Activated T-helper 1 cell treated with anti-CD3 and anti-CD28 coated beads, Interleukin-12 subunit alpha, Interleukin-12 subunit beta, Interleukin-2, Interleukin-4 antibody, amounts not matched to agents 30 ng/mL and 10 ng/mL and 1 ng/mL, durations not matched to agents 14 hours and 24 hours and 36 hours (primary cell): Measurements from ENCODE around the gene DNAJC30. TPM values are rescaled to one million over a fixed set of nuclear protein-coding genes. Genes with fewer than 3 reads are reported as not detected.
"Not testable (repeated sequence)": the region's sequence is repeated elsewhere in the genome, so short reads cannot be mapped to it uniquely, and the experiment has no call there.

Experiments used
- DNase-seq: peaks from one replicate; pipeline ENCODE4 v3.0.0; 2021; ENCODE audit warnings: low spot score
- H3K27ac Mint-ChIP-seq: one replicate; pipeline ENCODE4 v1.8.0; 2021; ENCODE audit warnings: mild to moderate bottlenecking, mixed read lengths
- H3K27me3 Mint-ChIP-seq: one replicate; pipeline ENCODE4 v1.8.0; 2022; ENCODE audit warnings: mild to moderate bottlenecking, moderate library complexity, mixed read lengths; ENCODE audit not compliant: insufficient read depth
- H3K36me3 Mint-ChIP-seq: one replicate; pipeline ENCODE4 v1.8.0; 2021; ENCODE audit warnings: low read depth, mixed read lengths
- H3K4me1 Mint-ChIP-seq: one replicate; pipeline ENCODE4 v1.8.0; 2021; ENCODE audit warnings: low read depth, mixed read lengths
- H3K4me3 Mint-ChIP-seq: one replicate; pipeline ENCODE4 v1.8.0; 2021; ENCODE audit warnings: mild to moderate bottlenecking, moderate library complexity, mixed read lengths
- H3K9me3 Mint-ChIP-seq: one replicate; pipeline ENCODE4 v1.8.0; 2021; ENCODE audit warnings: mixed read lengths
- intact Hi-C: fragments of 100-400 bp; cut with micrococcal nuclease; formaldehyde crosslinking; loops from one replicate; pipeline ENCODE4 v1.15.1; 2024
- total RNA-seq: library from RNA; stranded (reverse); gene quantifications from 2 replicates; pipeline ENCODE4 v1.2.3, GENCODE V29; 2022

Gene DNAJC30
- total RNA-seq, 1 donor from 2014 or later = 11.2 TPM

DNA sequence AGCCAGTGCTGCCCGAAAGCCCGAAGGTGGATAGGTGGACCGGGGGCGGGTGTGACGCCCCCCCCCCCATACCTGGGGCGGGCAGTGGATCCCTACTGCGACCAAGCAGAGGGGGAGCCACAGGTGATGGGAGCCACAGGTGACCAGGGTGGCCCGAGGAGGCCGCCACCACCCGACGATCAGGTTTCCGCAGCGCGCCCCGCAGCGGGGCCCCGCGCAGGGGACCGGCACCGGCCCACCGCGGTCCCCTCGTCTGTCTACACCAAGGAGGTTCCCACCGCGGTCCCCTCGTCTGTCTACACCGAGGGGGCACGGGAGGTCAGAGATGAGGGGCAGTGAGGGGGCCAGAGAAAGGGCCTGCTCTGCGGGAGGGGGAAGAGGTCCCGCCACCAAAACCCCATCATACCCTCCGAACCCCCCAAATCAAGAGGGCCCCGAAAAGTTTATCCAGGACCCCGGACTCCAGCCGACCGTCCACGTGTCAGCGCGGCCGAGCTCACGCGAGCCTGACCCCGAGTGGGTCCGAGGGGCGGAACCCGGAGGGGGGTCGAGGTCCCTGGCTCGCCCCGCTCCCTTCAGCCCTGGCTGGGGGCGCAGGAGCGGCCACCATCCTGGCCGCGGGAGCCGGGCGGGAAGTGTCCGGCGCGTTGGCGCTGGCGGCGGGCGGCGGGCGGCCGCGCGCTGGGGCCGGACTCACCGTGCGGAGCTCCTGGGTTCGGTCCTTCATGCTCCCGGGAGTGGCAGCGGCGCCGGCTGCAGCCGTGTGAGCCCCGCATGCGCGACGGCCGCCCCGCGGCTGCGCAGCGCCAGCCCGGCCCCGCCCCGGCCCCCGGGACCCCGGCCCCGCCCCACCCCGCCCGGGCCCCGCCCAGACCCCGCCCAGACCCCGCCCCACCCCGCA, 35.9 kb upstream of the DNAJC30 start, which contains the start of gene STX1A:
TSS of gene STX1A (minus strand) at position 765 of the 901 bp plus-strand sequence. CDS start at position 727, 38 bp downstream.
- Mint-ChIP-seq H3K27ac (peak within 1 kb of the TSS; percentile 89), H3K36me3 (peaks cover 7% of the 10 kb centered on the region), H3K4me1 (peaks cover 34% of the 10 kb centered on the region), H3K27me3 (peaks cover 15% of the 10 kb centered on the region), H3K4me3 (peak within 1 kb of the TSS; percentile 88), H3K9me3 (no peaks in the 10 kb centered on the region)
- intact Hi-C loops = loop anchor here (1.0 to 5.0 kb wide), 7 partner anchors 19 to 197 kb away; partner anchors contain the start of genes ABHD11, BAZ1B, BCL7B and BUD23
- DNase-seq = peak; percentile 72

DNA sequence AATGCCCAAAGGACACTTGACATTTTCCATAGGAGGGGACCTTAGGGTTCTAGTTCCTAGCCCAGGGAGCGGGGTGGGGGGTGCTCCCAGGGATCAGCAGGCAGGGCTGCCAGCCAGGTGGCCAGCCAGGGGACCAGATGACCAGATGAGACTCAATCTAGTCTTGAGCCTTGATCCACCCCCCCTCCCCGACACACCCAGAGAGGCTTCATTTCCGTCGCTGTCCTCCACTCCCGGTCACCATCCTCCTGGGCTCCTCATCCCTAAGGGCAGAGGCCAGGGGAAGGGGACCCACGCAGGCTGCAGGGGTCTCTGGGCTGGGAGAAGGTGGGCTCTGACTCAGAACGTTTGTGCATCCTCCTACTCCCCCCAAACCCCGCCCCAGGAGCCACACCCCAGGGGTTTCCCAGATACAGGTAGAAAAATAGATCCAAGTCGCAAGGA, 35.2 kb upstream of the DNAJC30 start:
- Mint-ChIP-seq H3K9me3 (no peaks in the 10 kb centered on the region), H3K27ac (peak overlapping the region; percentile 89), H3K4me1 (peaks cover 34% of the 10 kb centered on the region), H3K36me3 (peaks cover 7% of the 10 kb centered on the region), H3K27me3 (peaks cover 15% of the 10 kb centered on the region), H3K4me3 (peak overlapping the region; percentile 88)
- DNase-seq = no peak
- intact Hi-C loops = loop anchor here (1.0 to 5.0 kb wide), 6 partner anchors 20 to 196 kb away; partner anchors contain the start of genes ABHD11, BAZ1B, BCL7B and BUD23

DNA sequence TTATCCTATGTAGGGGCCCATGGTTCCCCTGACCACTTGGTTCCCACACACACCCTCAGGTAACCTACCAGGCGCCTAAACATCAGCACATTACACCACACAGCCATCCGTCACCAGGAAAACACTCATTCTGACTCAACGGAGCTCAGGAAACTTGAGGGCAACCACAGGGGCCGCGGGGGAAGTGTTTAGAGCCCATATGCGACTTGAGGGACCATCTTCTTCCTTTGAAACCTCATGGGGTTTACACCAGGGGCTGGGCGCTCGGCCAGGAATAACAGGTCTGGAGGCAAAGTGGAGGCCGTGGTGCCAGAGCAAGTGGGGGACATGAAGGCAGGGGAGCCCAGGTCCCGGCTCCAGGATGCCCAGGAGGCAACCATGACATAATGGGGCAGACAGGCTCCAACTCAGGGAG, 34.7 kb upstream of the DNAJC30 start:
- DNase-seq = peak; percentile 68
- Mint-ChIP-seq H3K36me3 (peaks cover 7% of the 10 kb centered on the region), H3K27me3 (peaks cover 15% of the 10 kb centered on the region), H3K9me3 (no peaks in the 10 kb centered on the region), H3K4me3 (peak overlapping the region; percentile 88), H3K4me1 (peaks cover 36% of the 10 kb centered on the region), H3K27ac (peak overlapping the region; percentile 89)
- intact Hi-C loops = loop anchor here (1.0 to 5.0 kb wide), 7 partner anchors 17 to 196 kb away; partner anchors contain the start of genes ABHD11, BAZ1B, BCL7B and BUD23

DNA sequence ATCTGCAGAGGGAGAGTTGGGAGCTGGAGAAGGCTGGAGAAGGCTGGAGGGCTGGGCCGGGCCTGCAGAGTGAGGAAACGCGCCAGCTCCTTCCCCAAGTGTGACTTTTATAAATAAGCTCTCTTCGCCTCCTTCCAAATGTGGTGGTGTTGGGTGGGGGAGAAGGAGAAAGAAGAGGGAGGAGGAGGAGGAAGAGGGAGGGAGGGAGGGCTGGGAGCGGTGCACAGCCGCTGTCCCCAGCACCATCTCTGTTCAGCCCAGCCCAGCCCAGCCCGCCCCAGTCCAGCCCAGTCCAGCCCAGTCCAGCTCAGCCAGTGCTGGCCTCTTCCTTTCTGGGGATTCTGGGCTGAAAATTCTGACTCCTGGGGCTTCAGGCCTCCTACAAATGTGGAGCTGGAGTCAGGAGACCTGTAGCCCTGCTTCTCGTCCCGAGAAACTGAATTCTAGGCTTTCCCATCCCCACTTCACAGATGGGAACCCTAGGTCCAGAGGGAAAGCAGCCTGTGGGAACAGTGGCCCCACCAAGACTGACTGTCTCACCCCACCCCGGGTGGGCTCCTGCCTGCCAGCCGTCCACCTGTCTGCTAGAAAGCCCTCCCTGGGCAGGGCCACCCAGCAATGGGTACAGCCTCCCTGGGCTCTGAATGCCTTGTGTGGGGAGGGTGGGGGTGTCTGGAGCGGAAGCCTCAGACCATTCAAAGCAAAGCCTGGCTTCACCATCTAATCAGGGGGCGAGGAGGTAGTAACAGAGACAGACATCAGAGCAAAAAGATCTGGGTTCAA, 34.0 kb upstream of the DNAJC30 start:
- Mint-ChIP-seq H3K4me1 (peaks cover 43% of the 10 kb centered on the region), H3K36me3 (peaks cover 7% of the 10 kb centered on the region)

DNA sequence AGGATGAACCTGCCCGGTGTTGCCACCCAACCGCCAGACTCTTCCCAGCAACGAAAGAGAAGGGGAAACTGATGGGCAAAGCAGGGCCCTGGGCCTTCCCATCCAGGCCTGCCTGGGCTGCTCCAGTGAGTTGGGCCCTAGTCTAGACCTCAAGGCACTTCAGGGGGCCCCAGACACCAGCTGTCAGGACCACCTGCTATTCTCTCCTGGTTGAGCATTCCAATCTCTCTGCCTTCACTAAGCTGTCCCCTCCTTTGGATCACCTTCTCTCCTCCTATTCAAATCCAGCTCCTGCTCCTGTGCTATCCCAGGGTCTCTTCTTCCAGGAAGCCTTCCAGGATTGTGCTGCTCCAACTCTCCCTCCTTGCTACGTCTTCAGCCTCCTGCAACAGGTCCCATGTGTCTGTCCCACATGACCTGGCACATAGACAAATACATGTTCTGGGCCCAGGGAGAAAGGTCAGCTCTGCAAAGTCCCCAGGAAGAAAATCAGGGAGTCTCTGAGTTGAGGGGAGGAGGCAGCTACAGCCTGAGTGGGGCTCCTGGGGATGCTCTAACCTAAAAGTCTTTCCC, 33.2 kb upstream of the DNAJC30 start:
- H3K9me3 Mint-ChIP-seq = no peaks in the 10 kb centered on the region
- peak overlapping the region; percentile 19 for H3K4me3 Mint-ChIP-seq
- H3K27me3 Mint-ChIP-seq = peaks cover 11% of the 10 kb centered on the region
- H3K4me1 Mint-ChIP-seq = peaks cover 43% of the 10 kb centered on the region
- peak overlapping the region; percentile 48 for H3K27ac Mint-ChIP-seq
- no peak for DNase-seq
- peaks cover 7% of the 10 kb centered on the region for H3K36me3 Mint-ChIP-seq
- intact Hi-C loops = loop anchor here (5.0 kb wide), 1 partner anchor 194 kb away; the partner anchor contains the start of gene BAZ1B

More for the DNA sequence above, 34.0 kb upstream of the DNAJC30 start:
- Mint-ChIP-seq H3K4me3 (peak overlapping the region; percentile 88), H3K27me3 (peaks cover 11% of the 10 kb centered on the region), H3K27ac (peak overlapping the region; percentile 89), H3K9me3 (no peaks in the 10 kb centered on the region)
- DNase-seq = no peak
- intact Hi-C loops = loop anchor here (1.0 to 5.0 kb wide), 2 partner anchors 16 to 195 kb away; partner anchors contain the start of gene BAZ1B

DNA sequence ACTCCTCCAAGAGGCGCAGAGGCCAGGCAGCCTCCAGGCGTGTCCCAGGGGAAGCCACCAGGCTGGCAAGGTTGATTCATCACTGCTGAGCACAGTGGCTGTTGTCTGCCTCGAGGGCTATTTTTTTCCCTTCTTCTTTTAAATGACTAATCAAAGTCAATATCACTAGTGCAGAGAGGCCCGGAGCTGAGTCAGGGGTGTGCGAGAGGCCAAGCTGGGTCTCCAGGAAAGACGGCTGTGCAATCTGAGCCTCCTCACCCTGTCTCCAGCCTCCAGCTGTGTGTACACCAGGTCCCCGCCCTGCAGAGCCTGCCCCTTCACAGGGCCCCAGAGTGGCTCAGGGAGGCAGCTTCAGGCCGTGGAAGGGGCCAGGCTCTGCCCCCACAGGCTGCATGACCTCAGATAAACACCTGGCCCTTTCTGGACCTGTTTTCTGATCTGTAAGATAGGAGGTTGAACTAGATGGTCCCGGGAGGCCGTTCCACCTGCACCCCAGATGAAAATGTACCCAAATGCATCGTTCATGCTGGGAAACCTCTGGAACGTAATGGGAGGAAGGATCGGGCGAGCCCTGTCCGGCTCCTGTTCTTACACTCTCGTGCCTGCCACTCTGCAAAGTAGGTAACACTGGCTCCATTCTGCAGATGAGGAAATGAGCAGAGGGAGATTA, 32.5 kb upstream of the DNAJC30 start:
- Mint-ChIP-seq H3K27me3 (peaks cover 7% of the 10 kb centered on the region), H3K27ac (peak overlapping the region; percentile 11), H3K9me3 (no peaks in the 10 kb centered on the region), H3K36me3 (peaks cover 7% of the 10 kb centered on the region), H3K4me1 (peaks cover 43% of the 10 kb centered on the region), H3K4me3 (peak overlapping the region; percentile 47)
- no peak for DNase-seq
- intact Hi-C loops = loop anchor here (5.0 kb wide), 1 partner anchor 193 kb away; the partner anchor contains the start of gene BAZ1B

DNA sequence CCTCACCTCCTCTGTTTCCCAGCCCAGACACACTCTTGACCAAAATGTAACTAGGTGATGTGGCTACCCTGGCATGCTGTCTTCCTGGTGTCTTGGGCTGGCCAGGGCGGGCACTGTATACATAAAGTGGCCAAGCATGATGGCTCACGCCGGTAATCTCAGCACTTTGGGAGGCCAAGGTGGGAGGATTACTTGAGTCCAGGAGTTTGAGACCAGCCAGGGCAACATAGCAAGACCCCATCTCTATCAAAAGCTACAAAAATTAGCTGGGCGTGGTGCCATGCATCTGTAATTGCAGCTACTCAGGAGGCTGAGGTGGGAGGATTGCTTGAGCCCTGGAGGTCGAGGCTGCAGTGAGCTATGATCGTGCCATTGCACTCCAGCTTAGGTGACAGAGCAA, 30.1 kb upstream of the DNAJC30 start:
- H3K4me1 Mint-ChIP-seq = peaks cover 36% of the 10 kb centered on the region
- H3K4me3 Mint-ChIP-seq, H3K36me3 Mint-ChIP-seq, H3K9me3 Mint-ChIP-seq, H3K27ac Mint-ChIP-seq, intact Hi-C loops, DNase-seq, H3K27me3 Mint-ChIP-seq: not testable (repeated sequence)

DNA sequence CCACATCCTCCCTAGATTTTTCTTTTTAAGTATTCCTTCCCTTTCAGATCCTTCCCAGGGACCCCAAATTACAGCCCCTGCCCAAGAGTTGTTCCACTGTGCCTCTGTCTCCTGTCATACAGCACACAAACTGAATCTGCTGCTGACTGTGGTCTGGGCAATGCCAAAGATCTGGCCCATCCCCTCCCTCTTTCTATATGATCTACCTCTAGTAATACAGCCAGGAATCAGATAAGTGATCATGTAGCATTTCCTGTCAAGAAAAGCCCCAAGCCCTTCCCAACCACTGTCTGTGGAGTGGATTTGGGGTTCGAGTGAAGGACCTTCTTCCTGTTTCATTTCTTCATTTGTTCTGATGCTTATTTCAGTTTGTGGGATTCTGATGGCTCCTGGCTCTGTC, 29.5 kb upstream of the DNAJC30 start:
- intact Hi-C loops = no loop called here
- peaks cover 7% of the 10 kb centered on the region for H3K36me3 Mint-ChIP-seq
- H3K27me3 Mint-ChIP-seq = peaks cover 1% of the 10 kb centered on the region
- peaks cover 31% of the 10 kb centered on the region for H3K4me1 Mint-ChIP-seq
- H3K27ac Mint-ChIP-seq = no peak overlapping the region
- no peaks in the 10 kb centered on the region for H3K9me3 Mint-ChIP-seq
- no peak for DNase-seq
- no peak overlapping the region for H3K4me3 Mint-ChIP-seq

DNA sequence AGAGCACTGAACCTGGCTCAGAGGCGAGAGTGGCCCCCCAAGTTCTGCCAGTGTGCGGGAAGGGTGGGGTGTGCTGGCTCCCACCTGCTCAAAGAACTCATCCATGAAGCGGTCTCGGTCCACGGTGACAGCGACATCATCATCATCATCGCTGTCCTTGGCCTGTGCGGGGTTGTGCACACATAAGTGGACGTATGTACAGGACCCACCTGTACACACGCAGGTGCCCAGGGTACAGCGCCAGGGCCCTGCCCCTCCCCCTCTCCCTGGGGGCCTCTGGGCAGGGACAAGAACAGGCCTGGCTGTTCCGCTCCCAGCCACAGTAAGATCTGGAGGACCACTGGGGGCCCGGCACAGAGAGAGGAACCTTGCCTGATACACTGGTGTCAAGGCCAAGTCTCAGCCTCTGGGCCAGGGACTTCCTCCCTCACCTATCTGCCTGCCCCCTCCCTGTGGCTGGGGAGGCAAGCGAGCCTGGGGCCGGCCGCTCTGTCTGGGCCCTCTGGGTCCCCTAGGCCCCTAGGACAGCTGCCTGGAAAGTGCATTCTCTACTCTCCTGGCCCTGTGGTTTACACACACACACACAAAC, 25.8 kb upstream of the DNAJC30 start:
- no peak for DNase-seq
- H3K4me1 Mint-ChIP-seq = peaks cover 17% of the 10 kb centered on the region
- H3K27ac Mint-ChIP-seq = no peak overlapping the region
- H3K36me3 Mint-ChIP-seq = peaks cover 6% of the 10 kb centered on the region
- intact Hi-C loops = no loop called here
- H3K9me3 Mint-ChIP-seq = no peaks in the 10 kb centered on the region
- H3K27me3 Mint-ChIP-seq = peaks cover 1% of the 10 kb centered on the region
- H3K4me3 Mint-ChIP-seq = no peak overlapping the region

DNA sequence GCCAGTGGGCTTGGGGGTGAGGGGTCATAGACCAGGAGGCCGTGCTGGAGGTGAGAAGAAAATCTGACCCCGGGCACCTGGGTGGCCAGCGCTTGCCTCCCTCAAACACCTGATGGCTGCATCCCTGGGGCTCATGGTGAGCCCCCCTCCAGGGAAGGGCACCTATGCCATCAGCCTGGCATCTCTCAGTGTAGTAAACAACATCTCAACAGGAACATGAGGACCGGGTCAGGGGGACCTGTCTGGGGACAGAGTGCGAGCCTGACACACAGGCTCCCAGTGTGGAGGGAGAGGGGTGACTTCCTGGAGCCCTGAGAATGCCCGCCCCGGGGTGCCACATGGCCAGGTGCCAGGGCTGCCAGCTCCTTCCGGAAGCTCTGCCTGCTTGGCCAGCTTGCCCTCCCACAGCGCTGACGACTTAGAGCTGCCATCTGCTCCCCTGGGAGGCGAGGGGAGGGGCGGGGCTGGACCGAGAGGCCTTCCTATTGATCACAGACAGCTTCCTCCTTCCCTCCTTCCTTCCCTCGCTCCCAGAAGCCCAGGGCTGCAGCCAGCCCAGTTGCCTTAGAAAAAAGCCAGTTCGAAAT, 23.9 kb upstream of the DNAJC30 start:
- DNase-seq = no peak
- peaks cover 8% of the 10 kb centered on the region for H3K4me1 Mint-ChIP-seq
- H3K9me3 Mint-ChIP-seq = no peaks in the 10 kb centered on the region
- intact Hi-C loops = no loop called here
- peaks cover 13% of the 10 kb centered on the region for H3K36me3 Mint-ChIP-seq
- H3K27me3 Mint-ChIP-seq = peaks cover 1% of the 10 kb centered on the region
- no peak overlapping the region for H3K27ac Mint-ChIP-seq
- no peak overlapping the region for H3K4me3 Mint-ChIP-seq
